AML-193 (cell line): ENCODE measurements around the gene INSC.

ENCODE experiments used
- DNase-seq, 2 experiments: peaks; one replicate each; lab custom pipeline; 2025; lab: John Stamatoyannopoulos, UW

The INSC gene

DNA sequence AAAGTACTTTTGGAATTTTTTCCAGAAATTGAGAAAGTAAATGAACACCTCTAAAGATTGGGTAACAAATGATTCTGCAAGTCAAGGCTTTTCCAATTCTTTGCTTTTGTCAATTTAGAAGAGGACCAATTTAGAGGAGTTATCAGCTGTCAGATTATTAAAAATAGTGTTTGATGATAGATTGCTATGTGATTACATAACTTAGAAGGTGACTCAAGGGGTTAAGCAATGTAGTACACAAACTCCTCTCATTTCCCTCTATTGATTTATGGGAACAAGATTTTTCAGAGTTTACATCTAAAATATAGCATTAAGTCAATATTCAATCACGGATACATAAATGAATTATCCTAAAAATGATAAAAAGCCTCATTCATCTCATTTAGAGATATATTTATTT, 70.3 kb downstream of the INSC start:
- no peak for DNase-seq

DNA sequence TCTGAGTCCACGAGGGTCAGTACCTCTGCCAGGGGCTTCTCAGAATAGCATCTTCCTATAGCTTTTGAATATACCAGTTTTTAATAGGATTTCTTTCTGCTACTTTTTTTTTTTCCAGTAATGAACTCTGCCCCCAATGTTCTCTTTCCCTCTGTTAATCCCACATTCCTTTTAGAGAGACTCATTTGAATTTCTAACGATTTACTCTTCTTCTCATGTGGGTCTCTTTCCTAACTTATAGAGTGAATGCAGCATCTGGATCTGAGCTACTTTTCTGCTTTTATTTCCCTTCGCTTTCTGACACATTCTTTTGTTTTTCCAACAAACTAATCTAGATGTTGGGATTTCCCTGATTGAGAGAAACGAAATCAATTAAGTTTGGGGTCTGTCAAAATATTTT, 71.4 kb downstream of the INSC start:
- DNase-seq, result no peak

DNA sequence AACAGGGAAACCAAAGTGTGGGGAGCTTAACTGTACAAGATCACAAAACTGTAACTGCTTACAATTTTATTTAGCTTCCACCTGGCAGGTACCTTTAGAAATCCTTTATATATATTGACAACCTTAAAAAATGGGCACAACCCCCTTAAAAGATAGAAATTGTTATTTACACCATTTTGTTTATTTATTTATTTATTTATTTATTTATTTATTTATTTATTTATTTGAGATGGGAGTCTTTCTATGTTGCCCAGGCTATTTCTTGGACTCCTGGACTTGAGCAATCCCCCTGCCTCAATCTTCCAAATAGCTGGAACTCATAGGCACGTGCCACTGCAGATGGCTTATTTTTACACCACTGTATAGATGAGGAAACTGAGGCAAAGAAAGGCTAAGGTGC, 74.5 kb downstream of the INSC start:
- DNase-seq, result no peak

DNA sequence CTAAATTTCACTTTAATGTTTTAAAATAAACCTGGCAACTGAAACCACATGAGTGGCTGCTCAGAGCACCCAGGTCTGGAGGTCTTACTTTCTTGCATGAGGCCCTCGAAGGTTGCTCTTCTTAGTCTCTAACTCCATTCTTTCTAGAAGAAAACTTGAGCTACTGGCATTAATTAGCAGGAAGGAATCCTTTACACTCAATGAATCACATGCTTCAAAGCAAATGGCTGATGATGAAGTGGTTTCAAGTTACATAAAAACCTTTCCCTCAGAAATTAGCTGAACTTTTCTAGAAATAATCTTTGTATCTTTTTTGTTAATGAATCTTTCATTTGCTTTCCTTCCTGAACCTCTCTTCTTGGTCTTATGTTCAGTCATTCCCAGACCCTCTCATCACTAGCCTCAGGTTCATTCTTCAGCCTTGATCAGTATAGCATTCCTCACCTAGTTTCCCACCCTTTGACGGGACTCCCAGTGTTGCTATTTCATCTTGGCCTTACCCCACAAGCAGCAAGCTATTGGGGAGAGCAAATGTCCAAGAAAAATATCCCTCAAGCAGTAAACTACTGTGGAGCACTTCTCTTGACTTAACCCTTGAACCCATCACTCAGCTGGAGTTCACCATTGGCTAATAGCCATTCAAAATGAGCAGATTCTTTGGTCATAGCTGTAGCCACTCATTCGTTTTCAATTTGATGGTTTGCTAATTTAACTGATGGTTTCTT, 75.1 kb downstream of the INSC start:
- DNase-seq, result no peak

DNA sequence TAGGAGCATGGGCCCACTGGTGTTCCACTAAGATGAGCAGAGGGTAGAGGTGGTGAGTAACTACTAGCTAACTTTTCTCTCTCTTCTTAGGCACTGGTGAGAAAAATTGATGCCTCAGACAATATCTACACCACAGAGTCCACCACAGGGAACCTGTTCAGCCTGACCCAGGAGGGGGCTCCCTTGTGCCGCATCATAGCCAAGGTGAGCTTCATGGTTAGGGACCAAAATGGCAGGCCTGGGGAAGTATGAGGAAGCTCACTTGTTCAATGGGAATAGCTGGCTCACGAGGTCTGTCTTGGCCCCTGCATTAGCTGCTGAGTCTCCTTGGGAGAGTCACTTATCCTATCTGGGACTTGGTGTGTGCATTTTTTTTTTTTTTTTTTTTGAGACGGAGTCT, 75.9 kb downstream of the INSC start:
- no peak for DNase-seq

DNA sequence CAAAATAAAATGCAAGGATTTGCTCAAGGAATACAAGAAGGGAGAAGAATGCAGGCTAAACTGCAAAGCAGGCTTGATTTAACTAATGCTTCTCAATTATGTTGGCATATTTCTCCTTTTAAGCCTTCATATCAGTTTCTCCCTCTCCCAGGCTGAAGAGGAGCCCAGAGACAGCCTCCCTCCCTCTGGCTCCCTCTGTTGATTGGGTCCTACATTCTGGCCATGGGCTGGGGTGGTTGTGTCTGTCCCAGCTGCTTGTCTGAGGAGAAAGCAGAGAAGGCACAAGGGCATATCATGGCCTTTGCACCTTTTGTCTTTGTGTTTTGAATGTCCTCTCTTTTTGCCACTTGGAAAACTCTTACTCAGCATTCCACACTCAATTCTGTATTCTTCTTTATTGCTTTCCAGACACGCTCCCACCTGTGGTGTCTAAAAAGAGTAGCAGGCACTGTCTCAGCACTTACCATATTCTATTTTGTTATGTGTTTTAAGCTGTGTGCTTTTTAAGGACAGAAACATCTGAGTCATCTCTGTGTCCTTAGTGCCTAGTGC, 77.4 kb downstream of the INSC start:
- no peak for DNase-seq

DNA sequence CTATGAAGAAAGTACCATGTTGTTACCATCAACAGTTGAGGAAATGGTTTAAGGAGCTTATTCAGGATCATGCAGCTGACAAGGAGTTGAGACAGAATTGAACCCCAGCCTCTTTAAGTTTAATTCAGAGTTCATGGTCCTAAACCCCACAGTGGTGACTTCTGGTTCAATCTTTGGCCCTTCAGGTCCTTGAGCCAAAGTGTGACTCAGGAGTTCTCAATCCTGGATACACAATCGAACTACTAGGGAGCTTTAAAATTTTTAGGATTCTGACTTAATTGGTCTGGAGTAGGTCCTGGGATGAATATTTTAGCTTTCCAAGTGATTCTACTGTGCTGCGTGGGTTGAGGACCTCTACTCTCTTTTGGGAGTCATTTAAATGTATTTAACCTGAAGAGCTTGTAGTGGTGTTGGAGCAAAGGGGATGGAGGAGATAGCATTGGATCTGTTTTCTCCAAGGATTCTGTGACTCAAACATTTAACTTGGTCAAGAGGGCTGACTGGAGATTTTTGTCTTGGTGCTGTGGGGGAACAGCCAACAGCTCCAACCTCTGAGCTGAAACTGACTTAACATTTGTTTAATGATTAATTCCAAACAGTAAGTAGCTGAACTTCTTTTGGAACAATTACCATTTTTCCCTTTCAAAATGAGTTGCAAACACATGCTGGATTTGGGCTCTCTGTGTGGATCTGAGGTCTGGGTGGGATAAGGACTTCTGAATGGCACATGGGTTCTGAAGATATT, 80.1 kb downstream of the INSC start:
- no peak for DNase-seq

DNA sequence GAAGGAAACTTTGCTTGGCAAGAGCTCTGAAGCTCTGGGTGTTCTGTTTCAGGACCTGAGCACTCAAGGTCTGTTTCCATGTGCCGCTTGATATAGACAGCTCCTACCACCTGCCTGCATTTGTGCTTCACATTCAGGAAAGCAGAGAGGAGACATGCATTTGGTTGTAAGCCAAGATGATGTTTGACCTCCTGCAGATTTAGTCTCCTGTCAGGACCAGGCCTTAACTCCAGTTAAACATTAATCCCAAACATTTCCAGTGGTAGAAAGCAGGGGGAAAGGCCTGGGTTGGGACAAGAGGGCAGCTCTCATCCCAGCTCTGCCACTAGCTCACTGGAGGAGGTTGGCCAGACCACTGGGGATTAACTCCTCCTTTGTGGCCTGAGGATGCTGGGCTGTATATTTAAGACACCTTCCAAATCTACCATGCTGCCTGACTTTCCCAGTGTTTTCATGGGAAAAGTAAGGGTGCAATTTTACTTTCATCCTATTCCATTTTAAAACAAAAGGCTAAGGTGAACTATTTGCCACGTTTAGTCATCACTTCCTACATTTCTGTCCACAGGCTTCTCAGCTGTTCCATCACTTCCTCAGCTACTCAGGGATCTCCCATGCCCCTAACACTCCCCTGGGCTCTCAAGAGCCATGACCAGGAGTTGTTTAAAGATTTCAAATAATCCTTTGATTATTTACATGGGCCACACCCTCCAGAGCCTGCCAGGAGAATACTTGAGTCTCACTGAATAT, 80.9 kb downstream of the INSC start:
- DNase-seq, result no peak

DNA sequence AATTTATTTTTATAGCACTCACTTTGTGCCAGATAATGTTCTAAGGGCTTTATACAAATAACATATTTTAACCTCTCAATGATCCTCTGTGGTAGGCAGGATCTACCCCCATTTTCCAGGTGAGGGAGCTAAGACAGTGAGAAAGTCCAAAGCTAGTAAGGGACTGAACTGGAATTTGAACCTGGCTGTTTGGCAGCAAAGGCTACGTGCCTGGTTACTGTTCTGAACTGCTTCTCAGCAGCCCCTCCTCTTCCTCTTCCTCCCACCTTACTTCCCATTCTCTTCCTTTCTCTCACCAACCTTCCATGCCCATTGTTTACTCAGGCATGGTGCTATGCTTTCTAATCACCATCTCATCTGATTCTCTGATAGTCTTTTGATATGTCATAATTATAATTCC, 82.0 kb downstream of the INSC start:
- no peak for DNase-seq

DNA sequence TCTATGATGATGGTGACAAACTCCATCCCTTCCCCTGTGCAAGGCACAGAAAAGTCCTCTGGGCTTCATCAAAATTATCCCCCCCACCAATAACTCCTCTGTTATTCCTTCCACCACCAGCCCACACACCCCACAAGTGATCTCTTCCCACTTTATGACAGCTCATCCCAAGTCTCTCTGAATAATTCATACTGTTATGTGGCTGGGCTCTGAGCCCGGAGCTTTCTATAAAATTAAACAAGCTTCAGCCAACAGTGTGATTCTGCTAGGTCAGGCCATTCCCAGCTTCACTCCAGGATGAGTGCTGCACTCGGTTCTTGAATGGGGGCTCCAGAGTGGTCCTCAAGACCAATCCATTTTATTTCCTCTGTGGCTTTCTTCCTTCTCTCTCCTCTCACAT, 83.0 kb downstream of the INSC start:
- no peak for DNase-seq

DNA sequence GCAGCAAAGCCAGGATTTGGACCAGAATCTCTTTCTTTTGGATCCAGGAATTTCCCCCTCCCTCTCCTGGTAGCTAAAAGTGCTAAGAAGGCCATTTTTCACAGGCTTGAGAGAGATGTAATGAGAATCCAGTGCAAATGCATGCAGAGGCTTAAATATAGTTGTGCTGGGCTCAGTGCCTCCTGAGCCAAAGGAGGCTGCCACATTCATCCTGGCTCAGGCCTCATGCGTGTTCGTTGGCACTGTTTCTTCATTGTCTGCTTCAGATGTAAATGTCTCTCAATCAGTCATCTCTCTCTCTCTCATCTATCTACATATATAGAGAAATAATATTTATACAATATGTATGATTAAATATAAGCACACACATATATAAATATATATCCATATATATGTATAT, 83.6 kb downstream of the INSC start:
- DNase-seq, result no peak

DNA sequence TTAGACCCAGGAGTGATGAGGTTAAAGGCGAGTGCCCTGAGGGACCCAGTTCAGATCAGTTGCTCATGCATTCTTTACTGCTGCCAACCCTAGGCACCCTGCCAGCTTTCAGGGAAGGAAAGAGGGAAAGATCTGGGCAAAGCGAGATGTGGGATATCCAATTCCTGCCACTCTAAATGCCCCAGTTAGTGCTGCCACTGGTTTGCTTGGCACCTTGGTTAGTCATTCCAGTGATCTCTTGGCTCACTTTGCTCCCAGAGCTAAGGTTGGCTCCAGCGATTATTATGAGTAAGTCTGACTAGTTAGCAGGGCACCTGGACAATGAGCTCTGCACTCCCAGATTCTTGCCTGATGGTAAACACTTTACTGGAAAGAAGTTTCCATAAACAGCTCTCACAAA, 85.0 kb downstream of the INSC start:
- DNase-seq, result no peak

DNA sequence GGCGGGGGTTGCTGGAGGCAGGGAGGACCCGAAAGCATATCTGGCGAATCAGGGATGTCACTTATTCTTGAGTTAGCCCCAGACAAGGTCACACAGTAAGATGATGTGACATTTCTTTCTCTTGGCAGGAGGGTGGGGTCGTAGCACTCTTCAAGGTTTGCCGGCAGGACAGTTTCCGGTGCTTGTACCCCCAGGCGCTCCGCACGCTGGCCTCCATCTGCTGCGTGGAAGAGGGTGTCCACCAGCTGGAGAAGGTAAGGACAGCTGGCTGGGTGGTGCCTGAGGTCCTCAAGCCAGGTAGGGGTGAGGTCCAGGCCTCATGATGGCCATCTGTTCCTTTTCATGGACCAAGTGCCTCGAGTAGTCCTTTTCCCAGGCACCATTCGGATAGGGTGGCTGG, 86.0 kb downstream of the INSC start:
- no peak for DNase-seq

DNA sequence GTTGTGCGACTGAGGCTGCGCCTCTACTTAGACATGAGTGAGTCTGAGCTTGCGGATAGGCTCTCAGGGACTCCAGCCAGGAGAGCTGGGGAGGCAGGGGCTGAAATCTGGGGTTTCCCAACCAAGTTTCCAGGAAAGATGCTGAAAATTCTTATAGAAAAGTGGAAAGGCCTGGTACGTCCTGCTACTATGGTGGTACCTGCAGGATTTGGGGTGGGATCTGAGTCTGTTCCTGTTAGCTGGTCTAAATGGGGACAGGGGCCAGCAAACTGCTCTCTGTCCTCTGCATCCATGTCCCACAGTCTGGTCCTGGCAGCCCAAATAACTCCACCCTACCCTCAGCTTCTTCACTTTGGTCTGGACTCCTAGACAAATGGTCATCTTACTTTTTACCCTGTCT, 86.9 kb downstream of the INSC start:
- DNase-seq, result no peak

DNA sequence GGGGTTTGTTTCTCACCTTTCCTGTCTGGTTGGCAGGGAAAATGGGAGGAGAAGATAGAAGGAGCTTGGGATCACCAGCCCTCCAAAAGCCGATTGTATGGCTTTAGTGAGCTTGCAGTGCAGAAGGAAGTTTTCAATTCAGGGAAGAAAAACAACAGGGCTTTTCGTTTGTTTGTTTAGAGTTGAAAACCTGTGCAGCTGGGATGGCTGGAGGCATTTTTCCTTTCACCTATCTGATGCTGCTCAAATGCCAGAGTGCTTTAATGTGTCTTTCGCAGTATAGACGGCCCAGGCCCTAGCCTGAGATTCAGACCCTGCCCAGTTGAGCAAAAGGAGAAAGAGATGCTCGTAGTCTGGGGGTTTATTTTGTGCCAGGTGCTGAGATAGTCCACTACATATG, 87.9 kb downstream of the INSC start:
- DNase-seq, result no peak

DNA sequence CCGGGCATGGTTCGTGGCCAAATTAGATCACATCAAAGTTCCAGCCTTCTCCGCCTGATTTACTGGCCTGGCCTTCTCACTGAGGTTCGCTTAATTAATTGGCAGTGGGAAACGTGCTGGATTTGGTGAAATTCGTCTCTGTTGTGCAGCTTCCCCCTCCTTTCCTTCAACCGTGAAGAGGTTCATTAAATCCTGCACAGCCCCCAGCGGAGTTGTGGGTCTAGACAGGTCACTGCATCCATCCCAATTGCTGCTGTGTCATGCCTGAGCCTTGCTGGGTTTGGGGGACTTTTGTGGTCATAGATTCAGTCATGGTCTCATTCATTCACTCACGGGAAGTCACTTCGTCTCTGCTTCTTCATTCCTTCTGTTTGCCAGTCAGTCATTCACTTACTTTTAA, 90.0 kb downstream of the INSC start:
- DNase-seq, result no peak

DNA sequence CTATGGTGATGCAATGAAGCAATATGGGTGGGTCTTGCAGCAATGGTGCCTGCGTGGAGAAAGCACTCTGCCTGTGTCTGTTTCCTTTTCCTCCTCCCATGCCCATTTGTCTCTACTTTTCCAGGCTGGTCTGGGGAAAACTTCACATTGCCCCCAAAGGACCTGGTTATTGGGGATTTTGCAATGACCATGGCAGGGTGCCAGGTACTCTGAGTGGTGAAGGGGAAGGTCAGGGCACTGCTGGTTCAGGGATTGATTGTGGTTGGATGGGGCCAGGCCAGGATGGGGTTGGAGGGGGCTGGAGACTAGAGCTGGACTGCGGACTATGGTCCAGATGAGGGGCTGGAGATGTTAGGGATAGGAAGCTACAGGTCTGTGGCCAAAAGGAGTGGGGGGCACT, 92.1 kb downstream of the INSC start:
- DNase-seq, result no peak

DNA sequence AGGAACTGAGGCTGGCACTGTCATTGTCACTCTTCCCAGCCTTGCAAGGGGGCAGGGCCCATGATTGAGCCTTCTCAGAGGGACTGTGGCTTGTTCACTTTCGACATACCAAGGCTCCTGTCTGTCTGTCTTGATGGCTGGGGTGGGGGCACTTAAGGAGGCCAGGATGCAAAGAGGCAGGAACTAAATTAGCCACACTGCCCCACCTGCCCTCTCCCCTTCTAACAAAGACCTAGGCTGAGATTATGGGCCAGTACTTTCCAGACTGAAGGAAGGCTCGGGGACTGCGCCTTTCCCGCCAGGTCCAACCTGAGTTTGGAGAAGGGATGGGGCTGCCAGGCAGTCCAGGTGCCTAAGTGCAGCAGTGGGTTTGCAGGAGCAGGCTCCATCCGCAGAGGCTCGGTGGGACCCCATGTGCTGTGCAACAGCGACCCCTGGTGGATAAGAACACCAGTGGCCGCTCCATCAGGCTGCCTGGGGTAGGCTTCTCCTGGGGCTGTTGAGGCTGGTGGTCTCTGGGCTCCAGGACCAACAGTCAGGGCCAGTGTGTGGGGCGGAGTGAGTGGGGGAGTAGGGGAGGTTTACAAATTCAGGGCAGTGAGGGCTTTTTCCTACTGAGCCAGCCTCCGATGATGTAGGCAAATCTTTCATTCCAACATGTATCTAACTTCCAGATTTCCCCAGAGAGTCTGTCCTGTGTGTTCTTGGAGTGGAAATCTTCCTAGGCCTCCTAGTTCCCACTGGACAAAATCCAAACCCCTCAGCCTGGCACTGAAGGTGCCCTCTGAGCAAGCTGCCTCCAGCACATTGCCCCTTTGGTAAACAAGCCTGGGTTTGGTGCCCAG, 93.9 kb downstream of the INSC start:
- DNase-seq, result peak; percentile 44 to 45

DNA sequence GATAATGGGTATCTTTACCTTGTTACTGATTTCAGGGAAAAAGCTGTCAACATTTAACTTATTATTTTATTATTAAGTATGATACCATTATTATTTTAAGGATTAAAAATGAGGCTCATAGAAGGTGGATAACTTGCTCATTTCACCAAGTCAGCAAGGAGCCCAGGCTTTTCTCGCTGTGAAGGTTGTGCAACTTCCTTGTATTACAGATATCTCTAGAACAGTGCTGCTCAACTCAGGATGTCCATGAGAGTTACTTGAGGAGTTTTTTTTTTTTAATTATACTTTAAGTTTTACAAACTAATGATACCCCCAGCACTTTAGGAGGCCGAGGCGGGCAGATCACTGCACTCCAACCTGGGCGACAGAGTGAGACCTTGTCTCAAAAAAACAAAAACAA, 98.2 kb downstream of the INSC start:
- DNase-seq, result peak; percentile 39 to 74

DNA sequence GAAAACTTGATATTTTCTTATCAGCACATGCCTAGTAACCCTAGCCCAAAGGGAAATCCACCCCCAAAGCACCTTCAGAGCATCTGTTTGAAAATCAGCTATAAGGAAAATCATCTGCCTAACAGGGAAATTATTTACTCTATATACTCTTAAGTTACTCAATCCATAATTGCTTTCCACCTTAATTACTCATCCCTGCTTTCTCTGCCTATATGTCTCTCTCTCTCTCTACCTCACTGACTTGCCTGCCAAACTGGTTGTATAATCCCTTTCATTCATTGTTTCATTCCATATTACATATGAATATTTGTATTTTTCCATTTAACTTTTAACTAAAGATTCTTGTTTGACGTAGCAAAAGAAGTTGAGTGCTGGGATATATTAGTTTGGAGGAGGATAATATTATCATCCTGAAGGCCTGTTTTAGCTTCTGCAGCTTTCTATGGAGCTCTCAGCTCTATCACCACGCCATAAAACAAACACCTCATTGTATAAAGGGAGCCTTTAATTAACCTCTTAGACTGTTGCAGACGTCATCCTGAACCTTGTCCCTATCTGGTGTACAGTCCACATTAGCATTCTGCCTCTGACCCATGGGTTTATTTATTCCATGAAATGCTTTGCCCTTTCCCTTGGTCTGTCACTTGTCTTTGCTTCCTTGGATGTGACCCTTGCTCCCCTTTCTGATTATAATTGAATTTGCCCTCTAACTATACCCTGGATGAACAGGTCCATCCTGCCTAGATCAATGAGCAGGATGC, 98.9 kb downstream of the INSC start:
- DNase-seq, result no peak

DNA sequence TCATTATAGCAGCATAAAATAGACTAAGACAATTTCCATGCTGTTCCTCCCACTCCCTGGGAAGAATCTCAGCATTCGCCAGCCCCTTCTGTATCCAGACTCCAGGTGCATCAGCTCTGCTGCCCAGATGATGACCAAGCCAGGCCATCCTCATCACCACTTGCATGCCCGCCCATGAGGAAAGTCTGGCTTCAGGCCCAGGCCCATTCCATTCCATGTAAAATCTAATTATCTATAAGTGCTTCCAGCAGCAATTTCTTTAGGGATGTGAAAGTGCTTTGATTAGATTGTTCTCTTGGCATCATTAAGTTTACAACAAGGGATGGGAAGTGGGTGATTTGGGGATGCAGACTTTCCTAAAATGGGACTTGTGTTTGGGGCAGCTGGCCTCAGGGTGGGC, 100.3 kb downstream of the INSC start:
- no peak for DNase-seq
